HepG2 (cell line): Measurements from ENCODE around the gene DNAJA1. TPM values are rescaled to one million over a fixed set of nuclear protein-coding genes. Genes with fewer than 3 reads are reported as not detected.

Source experiments
- CBX1 ChIP-seq: IDR thresholded peaks from one replicate; pipeline ENCODE4 v1.6.1; 2016; ENCODE audit warnings: antibody characterized with exemption, low read depth
- ETV5 ChIP-seq: IDR thresholded peaks from 2 replicates; pipeline ENCODE4 v1.6.1; 2018; ENCODE audit warnings: missing biosample characterization, missing genetic modification reagents, inconsistent platforms, borderline replicate concordance
- FOXJ3 ChIP-seq: sonication (generic); formaldehyde crosslinking; IDR thresholded peaks from 2 replicates; pipeline ENCODE4 v1.4.0; 2020; ENCODE audit warnings: missing genetic modification reagents, mild to moderate bottlenecking, borderline replicate concordance
- SMYD3 ChIP-seq: sonication (generic); formaldehyde crosslinking; IDR thresholded peaks from 2 replicates; pipeline ENCODE4 v1.8.1; 2023; ENCODE audit warnings: mild to moderate bottlenecking, missing genetic modification reagents
- SOX5 ChIP-seq: IDR thresholded peaks from 2 replicates; pipeline ENCODE4 v1.6.1; 2016; ENCODE audit warnings: borderline replicate concordance
- ZNF260 ChIP-seq: sonication (generic); formaldehyde crosslinking; IDR thresholded peaks from 2 replicates; pipeline ENCODE4 v1.4.0; 2020; ENCODE audit warnings: missing genetic modification reagents, low read depth, mild to moderate bottlenecking, borderline replicate concordance
- ZNF605 ChIP-seq: sonication (generic); formaldehyde crosslinking; IDR thresholded peaks from 2 replicates; pipeline ENCODE4 v1.8.0; 2022; ENCODE audit warnings: mild to moderate bottlenecking, missing genetic modification reagents
- ZNF629 ChIP-seq: sonication (generic); formaldehyde crosslinking; conservative IDR thresholded peaks from 2 replicates; pipeline ENCODE4 v1.5.0; 2020; ENCODE audit warnings: missing genetic modification reagents
- ZNF672 ChIP-seq: sonication (generic); formaldehyde crosslinking; IDR thresholded peaks from 2 replicates; pipeline ENCODE4 v1.8.1; 2022; ENCODE audit warnings: missing genetic modification reagents
- polyA plus RNA-seq, 8 experiments: library from polyadenylated mRNA; depleted of rRNA in 3 of 8; stranded (reverse) in 7 of 8; unstranded in 1 of 8; fragments of >200 nt; fragmentation: Illumina TruSeq in 4 of 8; extraction: Trizol in 4 of 8; gene quantifications; 2 replicates each; pipeline versions ENCODE4 v1.2.1 to v1.2.3, GENCODE V29; 2011 to 2016; ENCODE audit warnings: low read depth in 4 of 8, missing spikeins in 1 of 8, mixed read lengths in 1 of 8; ENCODE audit not compliant: insufficient read depth in 1 of 8
- total RNA-seq, 5 experiments: library from RNA; depleted of rRNA; stranded (reverse); fragments of >200 nt; fragmentation: Illumina TruSeq; extraction: Trizol; gene quantifications; 2 replicates each; pipeline ENCODE4 v1.2.3, GENCODE V29; 2016; ENCODE audit warnings: low read depth in 1 of 5
- TF ChIP-seq, protein P1 (sequence below): sonication (generic); formaldehyde crosslinking; IDR thresholded peaks from 2 replicates; pipeline ENCODE4 v1.4.0; 2020; ENCODE audit warnings: mild to moderate bottlenecking, missing genetic modification reagents
- TF ChIP-seq, protein P2 (sequence below): IDR thresholded peaks from 2 replicates; pipeline ENCODE4 v1.6.1; 2016; ENCODE audit warnings: mild to moderate bottlenecking, missing biosample characterization, missing genetic modification reagents

The DNAJA1 gene
- total and polyA plus RNA-seq, 2 of the 13 experiments (the other 11 are each of a cell fraction or from before 2014, with no cell fraction given) = 95.9 to 306 TPM

GRCh38 chr9:33024966-33025571 lies at the start of gene DNAJA1 (continued):
- TF ChIP-seq, protein P1, sequence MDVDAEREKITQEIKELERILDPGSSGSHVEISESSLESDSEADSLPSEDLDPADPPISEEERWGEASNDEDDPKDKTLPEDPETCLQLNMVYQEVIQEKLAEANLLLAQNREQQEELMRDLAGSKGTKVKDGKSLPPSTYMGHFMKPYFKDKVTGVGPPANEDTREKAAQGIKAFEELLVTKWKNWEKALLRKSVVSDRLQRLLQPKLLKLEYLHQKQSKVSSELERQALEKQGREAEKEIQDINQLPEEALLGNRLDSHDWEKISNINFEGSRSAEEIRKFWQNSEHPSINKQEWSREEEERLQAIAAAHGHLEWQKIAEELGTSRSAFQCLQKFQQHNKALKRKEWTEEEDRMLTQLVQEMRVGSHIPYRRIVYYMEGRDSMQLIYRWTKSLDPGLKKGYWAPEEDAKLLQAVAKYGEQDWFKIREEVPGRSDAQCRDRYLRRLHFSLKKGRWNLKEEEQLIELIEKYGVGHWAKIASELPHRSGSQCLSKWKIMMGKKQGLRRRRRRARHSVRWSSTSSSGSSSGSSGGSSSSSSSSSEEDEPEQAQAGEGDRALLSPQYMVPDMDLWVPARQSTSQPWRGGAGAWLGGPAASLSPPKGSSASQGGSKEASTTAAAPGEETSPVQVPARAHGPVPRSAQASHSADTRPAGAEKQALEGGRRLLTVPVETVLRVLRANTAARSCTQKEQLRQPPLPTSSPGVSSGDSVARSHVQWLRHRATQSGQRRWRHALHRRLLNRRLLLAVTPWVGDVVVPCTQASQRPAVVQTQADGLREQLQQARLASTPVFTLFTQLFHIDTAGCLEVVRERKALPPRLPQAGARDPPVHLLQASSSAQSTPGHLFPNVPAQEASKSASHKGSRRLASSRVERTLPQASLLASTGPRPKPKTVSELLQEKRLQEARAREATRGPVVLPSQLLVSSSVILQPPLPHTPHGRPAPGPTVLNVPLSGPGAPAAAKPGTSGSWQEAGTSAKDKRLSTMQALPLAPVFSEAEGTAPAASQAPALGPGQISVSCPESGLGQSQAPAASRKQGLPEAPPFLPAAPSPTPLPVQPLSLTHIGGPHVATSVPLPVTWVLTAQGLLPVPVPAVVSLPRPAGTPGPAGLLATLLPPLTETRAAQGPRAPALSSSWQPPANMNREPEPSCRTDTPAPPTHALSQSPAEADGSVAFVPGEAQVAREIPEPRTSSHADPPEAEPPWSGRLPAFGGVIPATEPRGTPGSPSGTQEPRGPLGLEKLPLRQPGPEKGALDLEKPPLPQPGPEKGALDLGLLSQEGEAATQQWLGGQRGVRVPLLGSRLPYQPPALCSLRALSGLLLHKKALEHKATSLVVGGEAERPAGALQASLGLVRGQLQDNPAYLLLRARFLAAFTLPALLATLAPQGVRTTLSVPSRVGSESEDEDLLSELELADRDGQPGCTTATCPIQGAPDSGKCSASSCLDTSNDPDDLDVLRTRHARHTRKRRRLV = peak; percentile 85; the same call in 1 of the 2 replicates
- TF ChIP-seq CBX1 = no peak
- peak; percentile 83 for TF ChIP-seq ETV5 (CRISPR knock-in tag)
- TF ChIP-seq, protein P2, sequence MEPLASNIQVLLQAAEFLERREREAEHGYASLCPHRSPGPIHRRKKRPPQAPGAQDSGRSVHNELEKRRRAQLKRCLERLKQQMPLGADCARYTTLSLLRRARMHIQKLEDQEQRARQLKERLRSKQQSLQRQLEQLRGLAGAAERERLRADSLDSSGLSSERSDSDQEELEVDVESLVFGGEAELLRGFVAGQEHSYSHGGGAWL (CRISPR knock-in tag) = peak; percentile 84; the same call in 1 of the 2 replicates
- peak; percentile 87; the same call in 1 of the 2 replicates for TF ChIP-seq SMYD3
- TF ChIP-seq SOX5 (CRISPR knock-in tag) = peak; percentile 41; the same call in 1 of the 2 replicates
- TF ChIP-seq ZNF629 = no peak
- TF ChIP-seq FOXJ3 = no peak
- TF ChIP-seq ZNF672 (CRISPR knock-in tag) = 0 out of 2 replicates have a peak, but pooled peaks have one; percentile 84
- TF ChIP-seq ZNF260 = no peak
- TF ChIP-seq ZNF605 (CRISPR knock-in tag) = peak; percentile 89
